Measurements from ENCODE around the gene PPP1R12B. TPM values are rescaled to one million over a fixed set of nuclear protein-coding genes. Genes with fewer than 3 reads are reported as not detected.
"Not testable (repeated sequence)": the region's sequence is repeated elsewhere in the genome, so short reads cannot be mapped to it uniquely, and the experiment has no call there.

Gene PPP1R12B
- total RNA-seq, 1 donor from 2014 or later = 12.8 TPM

GRCh38 chr1:202456372-202457169 is 108.1 kb downstream of the PPP1R12B start:
- ATAC-seq = peak; percentile 77

- not testable (repeated sequence) for ATAC-seq
Observed at GRCh38 chr1:202458651-202459050, 110.2 kb downstream of the PPP1R12B start.

- ATAC-seq = not testable (repeated sequence)
Observed at GRCh38 chr1:202459470-202460142, 111.1 kb downstream of the PPP1R12B start.

DNA sequence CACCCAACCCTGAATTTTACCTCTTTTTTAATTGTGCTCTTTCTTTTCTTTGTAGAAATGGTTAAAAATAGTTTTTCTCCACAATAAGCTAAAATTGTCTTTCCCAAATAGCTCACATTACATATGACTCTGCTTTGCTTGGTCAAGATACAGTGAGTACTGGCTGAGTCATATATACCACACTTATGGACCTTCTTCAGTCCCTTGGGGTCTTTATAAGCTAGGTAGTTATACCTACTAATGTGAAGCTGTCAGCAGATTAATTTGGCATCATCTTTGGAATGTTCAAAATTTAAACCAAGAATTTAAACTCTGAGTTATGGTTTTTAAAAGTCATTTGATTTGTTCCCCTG is 111.6 kb downstream of the PPP1R12B start:
- not testable (repeated sequence) for ATAC-seq

GRCh38 chr1:202462342-202463076 is 114.0 kb downstream of the PPP1R12B start:
- ATAC-seq = no peak

GRCh38 chr1:202464153-202464742 is 115.7 kb downstream of the PPP1R12B start:
- ATAC-seq = peak; percentile 50

DNA sequence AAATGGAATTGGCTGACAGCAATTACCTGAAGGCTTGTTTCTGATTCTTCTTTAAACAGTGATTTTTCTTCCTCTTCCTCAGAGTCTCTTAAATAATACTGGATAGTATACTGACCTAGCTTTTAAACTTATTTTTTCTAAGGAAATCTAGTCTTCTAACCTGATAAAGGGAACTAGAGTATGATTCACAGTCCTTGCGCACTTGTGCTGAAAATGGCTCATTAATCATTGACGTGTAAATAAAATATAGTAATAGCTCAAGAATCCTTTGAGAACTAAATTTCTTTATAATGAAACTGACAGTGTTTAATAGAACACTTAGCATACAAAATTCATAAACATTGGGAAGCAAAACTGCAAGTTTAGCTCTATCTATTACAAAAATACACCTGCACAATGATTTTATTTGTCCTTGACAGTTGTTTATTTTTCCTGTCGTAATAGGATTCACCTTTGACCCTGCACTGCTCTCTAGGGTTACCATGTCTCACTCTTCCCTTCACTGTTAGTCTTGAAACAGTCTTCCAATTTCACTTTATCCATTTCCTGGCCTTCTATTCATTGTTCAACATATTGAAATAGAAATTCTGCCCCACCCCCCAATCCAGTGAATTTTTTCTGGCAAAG is 117.3 kb downstream of the PPP1R12B start:
- ATAC-seq = not testable (repeated sequence)

GRCh38 chr1:202466339-202466738 is 117.8 kb downstream of the PPP1R12B start:
- ATAC-seq = not testable (repeated sequence)

GRCh38 chr1:202467381-202467780 is 118.9 kb downstream of the PPP1R12B start:
- not testable (repeated sequence) for ATAC-seq

- ATAC-seq = not testable (repeated sequence)
Observed at GRCh38 chr1:202468695-202469094, 120.2 kb downstream of the PPP1R12B start.

- ATAC-seq = not testable (repeated sequence)
Observed at GRCh38 chr1:202469123-202469522, 120.6 kb downstream of the PPP1R12B start.

- no peak for ATAC-seq
Observed at GRCh38 chr1:202471246-202471645, 122.7 kb downstream of the PPP1R12B start.

DNA sequence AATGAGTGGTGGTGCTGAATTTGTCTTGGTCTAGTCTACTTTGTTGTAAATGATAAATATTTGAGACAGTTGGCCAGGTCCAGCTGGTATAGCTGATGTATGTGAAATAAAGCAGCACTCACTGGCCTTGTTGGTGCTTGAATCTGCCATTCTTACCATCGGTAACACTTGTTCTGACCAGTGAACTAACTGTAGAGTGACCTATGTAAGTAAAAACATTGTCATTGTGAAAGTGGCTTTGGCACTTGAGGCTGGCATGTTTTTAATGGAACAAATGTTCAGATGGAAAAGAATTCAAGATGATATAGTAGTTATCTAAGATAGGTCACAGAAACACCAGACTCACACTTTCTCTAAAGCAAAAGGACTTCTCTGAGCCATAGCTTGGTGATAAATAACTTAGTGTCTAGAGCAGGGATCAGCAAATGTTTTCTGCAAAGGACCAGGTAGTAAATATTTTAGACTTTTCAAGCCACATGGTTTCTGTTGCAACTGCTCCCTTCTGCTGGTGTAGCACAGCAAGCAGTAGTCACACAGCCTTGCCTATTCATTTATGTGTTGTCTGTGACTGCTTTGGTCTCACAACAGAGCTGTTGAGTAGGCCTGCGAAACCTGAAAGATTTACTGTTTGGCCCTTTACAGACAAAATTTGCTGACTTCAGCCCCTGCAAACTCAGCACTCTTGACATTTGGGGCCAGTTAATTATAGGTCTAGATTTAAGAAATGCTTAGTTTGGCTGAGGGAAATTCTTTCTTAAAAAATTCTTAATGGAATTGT is 124.0 kb downstream of the PPP1R12B start:
- not testable (repeated sequence) for ATAC-seq

GRCh38 chr1:202473266-202474045 is 125.0 kb downstream of the PPP1R12B start:
- not testable (repeated sequence) for ATAC-seq

GRCh38 chr1:202479661-202480060 is 131.2 kb downstream of the PPP1R12B start:
- ATAC-seq = not testable (repeated sequence)

- ATAC-seq = not testable (repeated sequence)
Observed at GRCh38 chr1:202480640-202481039, 132.1 kb downstream of the PPP1R12B start.

- ATAC-seq = peak; percentile 83
Observed at GRCh38 chr1:202483362-202483761, 134.9 kb downstream of the PPP1R12B start.

- not testable (repeated sequence) for ATAC-seq
Observed at GRCh38 chr1:202484032-202484431, 135.5 kb downstream of the PPP1R12B start.

DNA sequence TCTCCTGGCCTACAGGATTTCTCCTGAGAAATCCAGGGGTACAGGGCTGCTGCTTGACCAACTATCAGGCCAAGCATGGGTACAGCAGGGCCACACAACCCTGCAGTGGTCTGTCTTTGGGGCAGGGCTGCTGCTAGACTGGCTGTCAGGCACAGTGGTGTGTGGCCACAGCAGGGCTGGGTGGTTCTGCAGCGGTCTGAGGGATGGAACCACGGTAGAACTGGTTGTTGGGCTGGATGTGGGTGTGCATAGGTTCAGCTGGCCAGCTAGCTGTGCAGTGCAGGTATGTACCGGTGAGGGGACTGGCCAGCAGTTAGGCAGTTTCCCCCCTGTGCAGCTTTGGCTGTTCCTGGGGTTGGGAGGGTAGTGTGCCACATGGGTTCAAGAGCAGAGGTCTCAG is 136.3 kb downstream of the PPP1R12B start:
- ATAC-seq = peak; percentile 41

GRCh38 chr1:202488178-202488649 is 139.7 kb downstream of the PPP1R12B start:
- ATAC-seq = not testable (repeated sequence)

All from esophagus mucosa (tissue), 1 donor.